ENCODE results near the gene RPS5.

- no peak for TF ChIP-seq REST (IDR thresholded peaks at IDR 0.05; ENCODE audit: low read depth)
- TF ChIP-seq SP1 (IDR thresholded peaks at IDR 0.05; ENCODE audit: low read depth), result no peak
- TF ChIP-seq CTCF (IDR thresholded peaks at IDR 0.05 in 2 of 3, conservative IDR thresholded peaks at IDR 0.05 in 1 of 3; ENCODE audit: borderline replicate concordance in 1 of 3, insufficient read depth in 1 of 3, low read depth in 2 of 3, low read length in 2 of 3), result no peak
- TF ChIP-seq POLR2AphosphoS5 (IDR thresholded peaks at IDR 0.05; ENCODE audit: low read depth, low read length), result no peak
Measured at GRCh38 chr19:58367698-58368454, 19.2 kb upstream of the RPS5 start.
